Activated CD8-positive, alpha-beta memory T cell treated with anti-CD3 and anti-CD28 coated beads for 48 hours (primary cell): ENCODE results near the gene SMURF1.

Experiments used
- DNase-seq, 3 experiments: peaks; one replicate each; pipeline ENCODE4 v3.0.0-alpha.2; 2020; ENCODE audit warnings: low read depth in 2 of 3, low spot score in 2 of 3

Gene SMURF1

GRCh38 chr7:99030951-99031350 is 113.0 kb downstream of the SMURF1 start:
- DNase-seq = no peak

- no peak for DNase-seq
These were observed 113.5 kb downstream of the SMURF1 start for GRCh38 chr7:99030457-99030856.

- no peak for DNase-seq
These were observed 114.2 kb downstream of the SMURF1 start for GRCh38 chr7:99029466-99030435.

- no peak for DNase-seq
These were observed 115.5 kb downstream of the SMURF1 start for GRCh38 chr7:99028261-99028973.

- DNase-seq = no peak
These were observed 116.1 kb downstream of the SMURF1 start for GRCh38 chr7:99027841-99028240.

- DNase-seq = no peak
These were observed 116.7 kb downstream of the SMURF1 start for GRCh38 chr7:99027241-99027640.

- DNase-seq = no peak
These were observed 119.8 kb downstream of the SMURF1 start for GRCh38 chr7:99024066-99024465.

- no peak for DNase-seq
These were observed 121.9 kb downstream of the SMURF1 start for GRCh38 chr7:99021941-99022560.

GRCh38 chr7:99020413-99020715 is 123.5 kb downstream of the SMURF1 start:
- DNase-seq = no peak

GRCh38 chr7:99019523-99020412 is 124.1 kb downstream of the SMURF1 start:
- no peak for DNase-seq

- no peak for DNase-seq
These were observed 127.7 kb downstream of the SMURF1 start for GRCh38 chr7:99016196-99016595.

GRCh38 chr7:99014113-99014985 is 129.6 kb downstream of the SMURF1 start:
- DNase-seq = no peak

GRCh38 chr7:99013266-99014112 is 130.4 kb downstream of the SMURF1 start:
- no peak for DNase-seq

GRCh38 chr7:99012722-99013121 is 131.2 kb downstream of the SMURF1 start:
- no peak for DNase-seq

GRCh38 chr7:99011706-99012404 is 132.1 kb downstream of the SMURF1 start:
- no peak for DNase-seq

GRCh38 chr7:99011341-99011705 is 132.6 kb downstream of the SMURF1 start:
- DNase-seq = no peak

GRCh38 chr7:99010281-99010680 is 133.6 kb downstream of the SMURF1 start:
- DNase-seq = no peak

GRCh38 chr7:99008921-99009530 is 134.9 kb downstream of the SMURF1 start:
- DNase-seq = no peak
